SK-N-SH (cell line): Measurements from ENCODE around the gene TBRG4. TPM values are rescaled to one million over a fixed set of nuclear protein-coding genes. Genes with fewer than 3 reads are reported as not detected.

Experiments used
- CTCF ChIA-PET: fragments of 300-600, 350-600 bp; formaldehyde crosslinking; extraction: SDS; loops from one replicate; lab custom pipeline; 2021; lab: Yijun Ruan, JAX
- POLR2A ChIA-PET: fragments of 350-600 bp; sonication (Branson Sonifier 250); formaldehyde crosslinking; extraction: SDS; loops from one replicate; lab custom pipeline; 2020; ENCODE audit warnings: antibody characterized with exemption, inconsistent platforms; lab: Yijun Ruan, JAX
- DNase-seq: peaks from one replicate; pipeline ENCODE4 v3.0.0; 2012
- H2AFZ ChIP-seq: fragments of 200-600 bp; sonication (generic); 2 replicates; pipeline ENCODE4 v1.8.1; 2016; ENCODE audit warnings: antibody characterized with exemption, mild to moderate bottlenecking, low read depth
- H3F3A ChIP-seq: fragments of 200-600 bp; sonication (generic); replicated peaks from 2 replicates; pipeline ENCODE3; 2016; ENCODE audit warnings: antibody characterized with exemption, mild to moderate bottlenecking; ENCODE audit not compliant: insufficient read depth
- H3K27ac ChIP-seq, 2 experiments: fragments of 200-500 bp in 1 of 2; fragments of 200-600 bp in 1 of 2; sonication (Bioruptor generic) in 1 of 2; sonication (generic), shearing (Covaris generic) in 1 of 2; 2 replicates each; pipeline versions ENCODE4 v1.5.1 to v1.6.1; 2014 to 2016; ENCODE audit warnings: low read depth in 2 of 2, inconsistent platforms in 1 of 2, low read length in 1 of 2, mild to moderate bottlenecking in 1 of 2, mixed read lengths in 1 of 2
- H3K27me3 ChIP-seq: fragments of 200-600 bp; sonication (generic), shearing (Covaris generic); 2 replicates; pipeline ENCODE4 v1.6.1; 2016; ENCODE audit warnings: mixed run types; ENCODE audit not compliant: insufficient read depth
- H3K36me3 ChIP-seq, 2 experiments: fragments of 200-500 bp in 1 of 2; fragments of 200-600 bp in 1 of 2; sonication (Bioruptor generic) in 1 of 2; sonication (generic) in 1 of 2; replicated peaks in 1 of 2; 2 replicates each; pipeline versions ENCODE3 to v1.5.1; 2014 to 2016; ENCODE audit warnings: low read length in 1 of 2, mild to moderate bottlenecking in 1 of 2; ENCODE audit not compliant: insufficient read depth in 2 of 2, control insufficient read depth in 1 of 2
- H3K4me1 ChIP-seq, 2 experiments: fragments of 200-500 bp in 1 of 2; fragments of 200-600 bp in 1 of 2; sonication (Bioruptor generic) in 1 of 2; sonication (generic), shearing (Covaris generic) in 1 of 2; 2 replicates each; pipeline versions ENCODE4 v1.5.1 to v1.6.1; 2014 to 2016; ENCODE audit warnings: low read depth in 1 of 2, low read length in 1 of 2, mixed run types in 1 of 2; ENCODE audit not compliant: insufficient read depth in 2 of 2, control insufficient read depth in 1 of 2
- H3K4me2 ChIP-seq: fragments of 200-600 bp; sonication (generic), shearing (Covaris generic); 2 replicates; pipeline ENCODE4 v1.6.1; 2017; ENCODE audit warnings: mixed run types
- H3K4me3 ChIP-seq, 2 experiments: fragments of 200-500 bp in 1 of 2; fragments of 200-600 bp in 1 of 2; sonication (Bioruptor generic) in 1 of 2; sonication (generic), shearing (Covaris generic) in 1 of 2; 2 replicates each; pipeline versions ENCODE4 v1.5.1 to v1.8.1; 2014 to 2016; ENCODE audit warnings: low read depth in 2 of 2, inconsistent platforms in 1 of 2, low read length in 1 of 2, mild to moderate bottlenecking in 1 of 2, mixed read lengths in 1 of 2, moderate library complexity in 1 of 2
- H3K79me2 ChIP-seq: fragments of 200-600 bp; sonication (generic); 2 replicates; pipeline ENCODE4 v1.8.1; 2017; ENCODE audit warnings: mild to moderate bottlenecking; ENCODE audit not compliant: insufficient read depth
- H3K9ac ChIP-seq: fragments of 200-600 bp; sonication (generic); 2 replicates; pipeline ENCODE4 v1.6.1; 2017; ENCODE audit warnings: mixed run types
- H3K9me2 ChIP-seq: fragments of 200-600 bp; sonication (generic); 2 replicates; pipeline ENCODE4 v1.6.1; 2017; ENCODE audit warnings: mixed run types
- H3K9me3 ChIP-seq: fragments of 200-600 bp; sonication (generic); 2 replicates; pipeline ENCODE4 v1.6.1; 2017; ENCODE audit warnings: mixed run types, mild to moderate bottlenecking, moderate library complexity
- H4K20me1 ChIP-seq: fragments of 200-600 bp; sonication (generic); 2 replicates; pipeline ENCODE4 v1.6.1; 2017; ENCODE audit warnings: mild to moderate bottlenecking, mixed run types; ENCODE audit not compliant: insufficient read depth
- CHD2 ChIP-seq: fragments of 150-350 bp; IDR thresholded peaks from 2 replicates; pipeline ENCODE4 v1.6.1; 2018; ENCODE audit warnings: low read length; ENCODE audit not compliant: partially characterized antibody
- EP300 ChIP-seq, 2 experiments: IDR thresholded peaks; 2 replicates each; pipeline versions ENCODE4 v1.4.0 to v1.6.1; 2012; ENCODE audit warnings: borderline replicate concordance in 1 of 2, low read depth in 1 of 2, low read length in 1 of 2
- EZH2phosphoT487 ChIP-seq: fragments of 200-600 bp; sonication (generic); IDR thresholded peaks from 2 replicates; pipeline ENCODE4 v1.6.1; 2017; ENCODE audit warnings: low read depth, mixed run types, mild to moderate bottlenecking, antibody characterized with exemption, moderate library complexity, borderline replicate concordance
- FOSL2 ChIP-seq: IDR thresholded peaks from 2 replicates; pipeline ENCODE4 v1.4.0; 2012; ENCODE audit warnings: low read depth, mild to moderate bottlenecking, moderate library complexity, borderline replicate concordance
- FOXJ3 ChIP-seq: sonication (generic); formaldehyde crosslinking; IDR thresholded peaks from 2 replicates; pipeline ENCODE4 v1.5.1; 2020; ENCODE audit warnings: mild to moderate bottlenecking, missing genetic modification reagents
- GATA2 ChIP-seq: sonication (generic); formaldehyde crosslinking; IDR thresholded peaks from 2 replicates; pipeline ENCODE4 v1.5.0; 2020; ENCODE audit warnings: mild to moderate bottlenecking, missing genetic modification reagents
- JUND ChIP-seq: IDR thresholded peaks from 2 replicates; pipeline ENCODE4 v1.4.0; 2012
- MEF2A ChIP-seq: IDR thresholded peaks from 2 replicates; pipeline ENCODE4 v1.4.0; 2012; ENCODE audit warnings: low read depth, borderline replicate concordance
- MXI1 ChIP-seq: IDR thresholded peaks from 2 replicates; pipeline ENCODE4 v1.6.1; 2012; ENCODE audit warnings: mild to moderate bottlenecking, low read depth, low read length, improper control_type of control experiment
- NFIC ChIP-seq: IDR thresholded peaks from 2 replicates; pipeline ENCODE4 v1.4.0; 2012; ENCODE audit warnings: borderline replicate concordance
- NRF1 ChIP-seq: IDR thresholded peaks from 2 replicates; pipeline ENCODE4 v1.6.1; 2012; ENCODE audit warnings: low read depth, mild to moderate bottlenecking, low read length
- RAD21 ChIP-seq: IDR thresholded peaks from 2 replicates; pipeline ENCODE4 v1.6.1; 2012; ENCODE audit warnings: mild to moderate bottlenecking, low read length
- RCOR1 ChIP-seq: fragments of 150-350 bp; IDR thresholded peaks from 2 replicates; pipeline ENCODE4 v1.6.1; 2017; ENCODE audit warnings: antibody characterized with exemption, low read length
- RFX5 ChIP-seq: IDR thresholded peaks from 2 replicates; pipeline ENCODE4 v1.6.1; 2012; ENCODE audit warnings: mild to moderate bottlenecking, improper control_type of control experiment, low read length
- RXRA ChIP-seq: IDR thresholded peaks from 2 replicates; pipeline ENCODE4 v1.4.0; 2012; ENCODE audit warnings: low read depth, mild to moderate bottlenecking, borderline replicate concordance
- SIN3A ChIP-seq: IDR thresholded peaks from 2 replicates; pipeline ENCODE4 v1.6.1; 2012; ENCODE audit warnings: low read depth, mild to moderate bottlenecking, low read length, moderate library complexity, borderline replicate concordance
- TCF12 ChIP-seq: IDR thresholded peaks from 2 replicates; pipeline ENCODE4 v1.4.0; 2012
- YY1 ChIP-seq: IDR thresholded peaks from 2 replicates; pipeline ENCODE4 v1.4.0; 2012; ENCODE audit warnings: low read depth, mild to moderate bottlenecking
- WGBS: methylation state at CpG from one replicate; pipeline ENCODE4 v1.1.6; 2017; ENCODE audit warnings: low lambda C conversion rate; 5-methylcytosine and 5-hydroxymethylcytosine counted together
- polyA plus RNA-seq, 3 experiments: library from polyadenylated mRNA; depleted of rRNA; stranded (reverse); fragments of >200 nt; gene quantifications; 2 replicates each; pipeline ENCODE4 v1.2.3, GENCODE V29; 2012
- TF ChIP-seq, protein P1 (sequence below): IDR thresholded peaks from 2 replicates; pipeline ENCODE4 v1.4.0; 2012; ENCODE audit warnings: low read depth, borderline replicate concordance
- TF ChIP-seq, protein P2 (sequence below): fragments of 150-350 bp; IDR thresholded peaks from 2 replicates; pipeline ENCODE4 v1.6.1; 2016; ENCODE audit warnings: mild to moderate bottlenecking, low read depth, low read length
- TF ChIP-seq, protein P3 (sequence below): fragments of 200-600 bp; sonication (generic); IDR thresholded peaks from 2 replicates; pipeline ENCODE4 v1.6.1; 2017; ENCODE audit warnings: antibody characterized with exemption, mild to moderate bottlenecking, moderate library complexity

TBRG4 gene
- polyA plus RNA-seq, 1 of the 3 experiments (the other 2 are of a cell fraction): 76.2 TPM

DNA sequence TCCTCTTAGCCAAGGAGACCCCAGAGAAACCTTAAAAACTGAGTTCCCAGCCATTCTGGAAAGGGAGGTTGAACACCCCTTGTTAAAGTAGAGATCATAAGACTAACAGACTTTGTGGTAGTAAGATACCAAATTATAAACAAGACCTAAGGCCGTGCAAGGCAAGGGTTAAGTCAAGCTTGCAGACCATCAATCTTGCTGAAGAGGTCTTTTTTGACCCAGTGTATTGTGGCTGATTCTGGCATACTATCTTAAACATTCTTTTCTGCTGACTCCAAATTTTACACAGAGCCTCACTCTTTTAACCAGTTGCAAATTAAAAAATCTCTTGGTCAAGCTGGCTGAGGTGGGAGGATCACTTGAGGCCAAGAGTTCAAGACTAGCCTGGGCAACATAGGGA, 1.2 kb upstream of the TBRG4 start:
- TF ChIP-seq RXRA: no peak
- TF ChIP-seq MEF2A: no peak
- no peak for TF ChIP-seq NRF1
- no peak for TF ChIP-seq YY1
- TF ChIP-seq RAD21: no peak
- TF ChIP-seq, protein P1, sequence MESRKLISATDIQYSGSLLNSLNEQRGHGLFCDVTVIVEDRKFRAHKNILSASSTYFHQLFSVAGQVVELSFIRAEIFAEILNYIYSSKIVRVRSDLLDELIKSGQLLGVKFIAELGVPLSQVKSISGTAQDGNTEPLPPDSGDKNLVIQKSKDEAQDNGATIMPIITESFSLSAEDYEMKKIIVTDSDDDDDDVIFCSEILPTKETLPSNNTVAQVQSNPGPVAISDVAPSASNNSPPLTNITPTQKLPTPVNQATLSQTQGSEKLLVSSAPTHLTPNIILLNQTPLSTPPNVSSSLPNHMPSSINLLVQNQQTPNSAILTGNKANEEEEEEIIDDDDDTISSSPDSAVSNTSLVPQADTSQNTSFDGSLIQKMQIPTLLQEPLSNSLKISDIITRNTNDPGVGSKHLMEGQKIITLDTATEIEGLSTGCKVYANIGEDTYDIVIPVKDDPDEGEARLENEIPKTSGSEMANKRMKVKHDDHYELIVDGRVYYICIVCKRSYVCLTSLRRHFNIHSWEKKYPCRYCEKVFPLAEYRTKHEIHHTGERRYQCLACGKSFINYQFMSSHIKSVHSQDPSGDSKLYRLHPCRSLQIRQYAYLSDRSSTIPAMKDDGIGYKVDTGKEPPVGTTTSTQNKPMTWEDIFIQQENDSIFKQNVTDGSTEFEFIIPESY: no peak
- no peak for TF ChIP-seq MXI1
- TF ChIP-seq, protein P2, sequence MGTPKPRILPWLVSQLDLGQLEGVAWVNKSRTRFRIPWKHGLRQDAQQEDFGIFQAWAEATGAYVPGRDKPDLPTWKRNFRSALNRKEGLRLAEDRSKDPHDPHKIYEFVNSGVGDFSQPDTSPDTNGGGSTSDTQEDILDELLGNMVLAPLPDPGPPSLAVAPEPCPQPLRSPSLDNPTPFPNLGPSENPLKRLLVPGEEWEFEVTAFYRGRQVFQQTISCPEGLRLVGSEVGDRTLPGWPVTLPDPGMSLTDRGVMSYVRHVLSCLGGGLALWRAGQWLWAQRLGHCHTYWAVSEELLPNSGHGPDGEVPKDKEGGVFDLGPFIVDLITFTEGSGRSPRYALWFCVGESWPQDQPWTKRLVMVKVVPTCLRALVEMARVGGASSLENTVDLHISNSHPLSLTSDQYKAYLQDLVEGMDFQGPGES: no peak
- no peak for TF ChIP-seq SIN3A
- no peak for TF ChIP-seq RFX5
- no peak for TF ChIP-seq TCF12
- H3K27ac ChIP-seq: peak overlapping the region in 1 of 2 experiments; percentile 96; a peak in 1 of 4 replicates
- peak overlapping the region; percentile 69 to 97; a peak in 3 of 4 replicates for H3K4me3 ChIP-seq
- peaks cover 4% of the 10 kb centered on the region for H3F3A ChIP-seq
- H3K4me1 ChIP-seq: peaks cover 12 to 19% of the 10 kb centered on the region in 2 experiments; a peak in 2 of 4 replicates
- H3K9me3 ChIP-seq: no peaks in the 10 kb centered on the region
- no peaks in the 10 kb centered on the region for H3K9me2 ChIP-seq
- peaks cover 18% of the 10 kb centered on the region in 2 experiments for H3K36me3 ChIP-seq
- no peak for DNase-seq
- peak overlapping the region; percentile 92; the same call in 1 of the 2 replicates for H3K9ac ChIP-seq
- peaks cover 39% of the 10 kb centered on the region for H3K79me2 ChIP-seq
- H2AFZ ChIP-seq: 0 out of 2 replicates have a peak overlapping the region, but pooled peaks have one; percentile 88
- H3K4me2 ChIP-seq: peak overlapping the region; percentile 92
- H3K27me3 ChIP-seq: peaks cover 18% of the 10 kb centered on the region; the same call in 1 of the 2 replicates
- 89% methylated on average over 1 of the region's 1 CpG for WGBS
- H4K20me1 ChIP-seq: peaks cover 18% of the 10 kb centered on the region
- CTCF ChIA-PET: interaction anchor here (0.9 to 3.5 kb wide), 13 partner anchors 10 to 255 kb away, joined by 3 to 33 read pairs (median 9); partner anchors contain the start of genes CCM2 and PURB
- POLR2A ChIA-PET: interaction anchor here (1.6 to 2.6 kb wide), 6 partner anchors 12 to 139 kb away, joined by 4 to 16 read pairs (median 10); partner anchors contain the start of genes CCM2 and NACAD

DNA sequence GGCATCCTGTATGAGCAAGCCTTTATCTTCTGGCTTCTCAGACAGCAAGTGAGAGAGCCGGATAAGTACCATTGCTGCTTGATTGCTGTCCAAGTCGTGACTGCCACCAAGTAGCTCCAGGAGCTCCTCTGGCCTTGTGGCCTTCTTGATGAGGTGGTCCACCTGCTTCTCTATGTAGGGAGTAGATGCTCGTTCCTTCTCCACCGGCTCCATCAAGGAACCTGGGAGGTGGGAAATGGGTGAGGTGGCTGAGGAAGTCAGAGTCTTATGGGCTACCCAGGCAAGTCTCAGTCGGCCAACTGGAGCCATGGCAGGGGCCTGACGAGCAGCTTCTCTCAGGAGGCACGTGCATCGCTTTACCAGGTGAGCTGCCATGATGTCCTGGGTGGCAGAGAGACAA, 2.6 kb downstream of the TBRG4 start:
- no peak for TF ChIP-seq JUND
- no peak for TF ChIP-seq RAD21
- no peak for TF ChIP-seq FOSL2
- TF ChIP-seq EP300 (IDR thresholded peaks at IDR 0.05; ENCODE audit: borderline replicate concordance in 1 of 2, low read depth in 1 of 2, low read length in 1 of 2): no peak
- TF ChIP-seq, protein P1: no peak
- TF ChIP-seq GATA2 (CRISPR knock-in tag): no peak
- TF ChIP-seq CHD2: no peak
- no peak for TF ChIP-seq RFX5
- TF ChIP-seq FOXJ3 (CRISPR knock-in tag): no peak
- no peak for TF ChIP-seq MXI1
- TF ChIP-seq, protein P3, sequence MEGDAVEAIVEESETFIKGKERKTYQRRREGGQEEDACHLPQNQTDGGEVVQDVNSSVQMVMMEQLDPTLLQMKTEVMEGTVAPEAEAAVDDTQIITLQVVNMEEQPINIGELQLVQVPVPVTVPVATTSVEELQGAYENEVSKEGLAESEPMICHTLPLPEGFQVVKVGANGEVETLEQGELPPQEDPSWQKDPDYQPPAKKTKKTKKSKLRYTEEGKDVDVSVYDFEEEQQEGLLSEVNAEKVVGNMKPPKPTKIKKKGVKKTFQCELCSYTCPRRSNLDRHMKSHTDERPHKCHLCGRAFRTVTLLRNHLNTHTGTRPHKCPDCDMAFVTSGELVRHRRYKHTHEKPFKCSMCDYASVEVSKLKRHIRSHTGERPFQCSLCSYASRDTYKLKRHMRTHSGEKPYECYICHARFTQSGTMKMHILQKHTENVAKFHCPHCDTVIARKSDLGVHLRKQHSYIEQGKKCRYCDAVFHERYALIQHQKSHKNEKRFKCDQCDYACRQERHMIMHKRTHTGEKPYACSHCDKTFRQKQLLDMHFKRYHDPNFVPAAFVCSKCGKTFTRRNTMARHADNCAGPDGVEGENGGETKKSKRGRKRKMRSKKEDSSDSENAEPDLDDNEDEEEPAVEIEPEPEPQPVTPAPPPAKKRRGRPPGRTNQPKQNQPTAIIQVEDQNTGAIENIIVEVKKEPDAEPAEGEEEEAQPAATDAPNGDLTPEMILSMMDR: no peak
- TF ChIP-seq NFIC: no peak
- TF ChIP-seq YY1: no peak
- no peak for TF ChIP-seq EZH2phosphoT487
- TF ChIP-seq RCOR1: no peak
- ChIA-PET POLR2A (no interaction called here), CTCF (interaction anchor here (1.1 kb wide), 1 partner anchor 27 kb away, joined by 3 read pairs; no protein-coding TSS in a partner anchor)
- Histone ChIP-seq H3K9me2 (no peaks in the 10 kb centered on the region), H3K4me1 (peaks cover 12 to 25% of the 10 kb centered on the region in 2 experiments; a peak in 2 of 4 replicates), H3F3A (peaks cover 4% of the 10 kb centered on the region), H3K9me3 (no peaks in the 10 kb centered on the region), H4K20me1 (peaks cover 49% of the 10 kb centered on the region), H2AFZ (no peak overlapping the region), H3K27me3 (no peaks in the 10 kb centered on the region), H3K27ac (no peak overlapping the region), H3K4me2 (no peak overlapping the region), H3K4me3 (no peak overlapping the region), H3K36me3 (peaks cover 44 to 55% of the 10 kb centered on the region in 2 experiments), H3K79me2 (peaks cover 71% of the 10 kb centered on the region), H3K9ac (no peak overlapping the region)
- no peak for DNase-seq
- WGBS: 80% methylated on average over 8 of the region's 8 CpGs
